SU-DHL-6 (cell line): ENCODE measurements around the gene OR8A1.

Experiments
- CTCF ChIP-seq: fragments of 200-600 bp; sonication (generic); IDR thresholded peaks from one replicate; pipeline ENCODE4 v1.5.1; 2017; ENCODE audit warnings: antibody characterized with exemption, mild to moderate bottlenecking, low read length, moderate library complexity; ENCODE audit not compliant: insufficient read depth, poor library complexity, severe bottlenecking
- EZH2phosphoT487 ChIP-seq: fragments of 200-600 bp; sonication (generic), shearing (Covaris generic); conservative IDR thresholded peaks from 2 replicates; pipeline ENCODE4 v1.6.1; 2018; ENCODE audit warnings: mild to moderate bottlenecking, antibody characterized with exemption, low read length, moderate library complexity, mixed read lengths

GRCh38 chr11:124583781-124584180 lies 14.0 kb downstream of the OR8A1 start:
- TF ChIP-seq CTCF (no peak), EZH2phosphoT487 (no peak)
